IMR-90 (cell line): ENCODE data around the gene DCAF5. TPM values are rescaled to one million over a fixed set of nuclear protein-coding genes. Genes with fewer than 3 reads are reported as not detected.

Experiments
- ATAC-seq: fragments of 200-7000 bp; cut with Tn5 transposase; 2 replicates; pipeline ENCODE4 v1.9.1; 2020; ENCODE audit warnings: low read depth, mild to moderate bottlenecking, moderate library complexity
- BruUV-seq: library from RNA; stranded (reverse); fragments of 400-500 nt; replicated peaks from 2 replicates; lab custom pipeline; 2021; lab: Mats Ljungman, UMichigan
- CTCF ChIA-PET: fragments of 300-600 bp; formaldehyde crosslinking; extraction: SDS; loops from one replicate; lab custom pipeline; 2021; ENCODE audit warnings: antibody characterized with exemption; lab: Yijun Ruan, JAX
- POLR2A ChIA-PET: fragments of 300-600 bp; sonication (Branson Sonifier 250); formaldehyde crosslinking; loops from one replicate; lab custom pipeline; 2022; ENCODE audit warnings: antibody characterized with exemption; ENCODE audit not compliant: unreplicated experiment; lab: Charles Lee
- DNase-seq: peaks from one replicate; pipeline ENCODE4 v3.0.0; 2013
- H2AFZ ChIP-seq: replicated peaks from 2 replicates; pipeline ENCODE3; 2013; ENCODE audit warnings: low read length, mild to moderate bottlenecking; ENCODE audit not compliant: poor library complexity
- H2AK5ac ChIP-seq: 2 replicates; pipeline ENCODE4 v1.6.1; 2013; ENCODE audit warnings: low read depth, low read length, inconsistent platforms
- H2AK9ac ChIP-seq: replicated peaks from 2 replicates; pipeline ENCODE3; 2013; ENCODE audit warnings: mild to moderate bottlenecking, low read depth, low read length, moderate library complexity; ENCODE audit not compliant: poor library complexity
- H2BK120ac ChIP-seq: 2 replicates; pipeline ENCODE4 v1.6.1; 2013; ENCODE audit warnings: low read depth, low read length, inconsistent platforms
- H2BK15ac ChIP-seq: 3 replicates; pipeline ENCODE4 v1.6.1; 2013; ENCODE audit warnings: low read depth, low read length, inconsistent platforms
- H2BK20ac ChIP-seq: 2 replicates; pipeline ENCODE4 v1.6.1; 2013; ENCODE audit warnings: low read depth, mild to moderate bottlenecking, inconsistent platforms, low read length, moderate library complexity
- H2BK5ac ChIP-seq: 2 replicates; pipeline ENCODE4 v1.6.1; 2013; ENCODE audit warnings: mild to moderate bottlenecking, low read depth, low read length, inconsistent platforms; ENCODE audit not compliant: poor library complexity, severe bottlenecking
- H3K14ac ChIP-seq: replicated peaks from 2 replicates; pipeline ENCODE4 v1.6.1; 2013; ENCODE audit warnings: low read depth, low read length, inconsistent platforms
- H3K18ac ChIP-seq: 2 replicates; pipeline ENCODE4 v1.6.1; 2013; ENCODE audit warnings: low read depth, low read length, control low read depth
- H3K23ac ChIP-seq: 2 replicates; pipeline ENCODE4 v1.6.1; 2013; ENCODE audit warnings: low read depth, low read length, inconsistent platforms
- H3K27ac ChIP-seq: 2 replicates; pipeline ENCODE4 v1.5.1; 2013; ENCODE audit warnings: mild to moderate bottlenecking, control low read depth, low read length; ENCODE audit not compliant: insufficient read depth
- H3K27me3 ChIP-seq: 2 replicates; pipeline ENCODE4 v1.6.1; 2013; ENCODE audit warnings: low read length; ENCODE audit not compliant: control insufficient read depth, insufficient read depth
- H3K36me3 ChIP-seq: 2 replicates; pipeline ENCODE4 v1.6.1; 2013; ENCODE audit warnings: low read length, mixed read lengths; ENCODE audit not compliant: control insufficient read depth, insufficient read depth
- H3K4ac ChIP-seq: 2 replicates; pipeline ENCODE4 v1.6.1; 2013; ENCODE audit warnings: low read depth, low read length, inconsistent platforms
- H3K4me1 ChIP-seq: 2 replicates; pipeline ENCODE4 v1.6.1; 2013; ENCODE audit warnings: low read length, mixed read lengths; ENCODE audit not compliant: control insufficient read depth, insufficient read depth
- H3K4me2 ChIP-seq: 2 replicates; pipeline ENCODE4 v1.6.1; 2013; ENCODE audit warnings: low read depth, mild to moderate bottlenecking, control low read depth, low read length, moderate library complexity
- H3K4me3 ChIP-seq: 2 replicates; pipeline ENCODE4 v1.5.1; 2013; ENCODE audit warnings: low read depth, mild to moderate bottlenecking, control low read depth, low read length, moderate library complexity; ENCODE audit not compliant: insufficient read depth
- H3K56ac ChIP-seq: 2 replicates; pipeline ENCODE4 v1.6.1; 2013; ENCODE audit warnings: low read length, inconsistent platforms; ENCODE audit not compliant: insufficient read depth; ENCODE audit errors: extremely low read depth
- H3K79me1 ChIP-seq, 2 experiments: 2 replicates each; pipeline ENCODE4 v1.6.1; 2013; ENCODE audit warnings: low read length in 2 of 2, inconsistent platforms in 1 of 2, low read depth in 1 of 2
- H3K9ac ChIP-seq: 2 replicates; pipeline ENCODE4 v1.6.1; 2013; ENCODE audit warnings: low read depth, low read length, control low read depth
- H3K9me1 ChIP-seq: 2 replicates; pipeline ENCODE4 v1.6.1; 2013; ENCODE audit warnings: low read length, inconsistent platforms; ENCODE audit not compliant: insufficient read depth
- H3K9me3 ChIP-seq: 2 replicates; pipeline ENCODE4 v1.6.1; 2013; ENCODE audit warnings: low read length; ENCODE audit not compliant: control insufficient read depth, insufficient read depth
- H4K20me1 ChIP-seq: 2 replicates; pipeline ENCODE4 v1.6.1; 2013; ENCODE audit warnings: low read length, inconsistent platforms; ENCODE audit not compliant: insufficient read depth
- H4K5ac ChIP-seq: 2 replicates; pipeline ENCODE4 v1.6.1; 2013; ENCODE audit warnings: mild to moderate bottlenecking, low read depth, low read length, control low read depth
- H4K8ac ChIP-seq, 2 experiments: 2 replicates each; pipeline ENCODE4 v1.6.1; 2013; ENCODE audit warnings: low read depth in 2 of 2, low read length in 2 of 2, control low read depth in 1 of 2, inconsistent platforms in 1 of 2
- H4K91ac ChIP-seq: 2 replicates; pipeline ENCODE4 v1.6.1; 2013; ENCODE audit warnings: low read depth, low read length, inconsistent platforms; ENCODE audit not compliant: insufficient read depth
- BHLHE40 ChIP-seq: fragments of 150-350 bp; IDR thresholded peaks from 2 replicates; pipeline ENCODE4 v1.6.1; 2016; ENCODE audit warnings: mild to moderate bottlenecking, low read depth, low read length
- CEBPB ChIP-seq: IDR thresholded peaks from 2 replicates; pipeline ENCODE4 v1.6.1; 2012; ENCODE audit warnings: low read depth, low read length, improper control_type of control experiment
- CHD1 ChIP-seq: IDR thresholded peaks from 2 replicates; pipeline ENCODE4 v1.6.1; 2012; ENCODE audit warnings: low read depth, low read length, improper control_type of control experiment
- CTCF ChIP-seq: conservative IDR thresholded peaks from 2 replicates; pipeline ENCODE4 v1.5.1; 2012; ENCODE audit warnings: mild to moderate bottlenecking, low read depth, low read length, improper control_type of control experiment
- ELK1 ChIP-seq: fragments of 150-350 bp; IDR thresholded peaks from 2 replicates; pipeline ENCODE4 v1.6.1; 2016; ENCODE audit warnings: low read depth, mild to moderate bottlenecking, low read length, moderate library complexity, borderline replicate concordance
- FOS ChIP-seq: fragments of 150-350 bp; IDR thresholded peaks from 2 replicates; pipeline ENCODE4 v1.6.1; 2016; ENCODE audit warnings: low read depth, low read length
- MAFK ChIP-seq: IDR thresholded peaks from 2 replicates; pipeline ENCODE4 v1.6.1; 2012; ENCODE audit warnings: low read depth, low read length, improper control_type of control experiment
- MAZ ChIP-seq: IDR thresholded peaks from 2 replicates; pipeline ENCODE4 v1.6.1; 2012; ENCODE audit warnings: low read depth, mild to moderate bottlenecking, low read length, improper control_type of control experiment, moderate library complexity, borderline replicate concordance
- MXI1 ChIP-seq: IDR thresholded peaks from 2 replicates; pipeline ENCODE4 v1.6.1; 2012; ENCODE audit warnings: low read depth, mild to moderate bottlenecking, low read length, moderate library complexity, borderline replicate concordance
- NFE2L2 ChIP-seq: fragments of 150-350 bp; IDR thresholded peaks from 2 replicates; pipeline ENCODE4 v1.6.1; 2016; ENCODE audit warnings: low read depth, mild to moderate bottlenecking, low read length
- POLR2A ChIP-seq: IDR thresholded peaks from 2 replicates; pipeline ENCODE4 v1.6.1; 2012; ENCODE audit warnings: mild to moderate bottlenecking, low read depth, low read length
- RAD21 ChIP-seq: IDR thresholded peaks from 2 replicates; pipeline ENCODE4 v1.6.1; 2012; ENCODE audit warnings: low read length, improper control_type of control experiment
- RCOR1 ChIP-seq: IDR thresholded peaks from 2 replicates; pipeline ENCODE4 v1.6.1; 2012; ENCODE audit warnings: mild to moderate bottlenecking, low read length, improper control_type of control experiment; ENCODE audit not compliant: insufficient replicate concordance
- RFX5 ChIP-seq: IDR thresholded peaks from 2 replicates; pipeline ENCODE4 v1.8.0; 2012; ENCODE audit warnings: low read depth, mild to moderate bottlenecking, low read length, moderate library complexity
- SMC3 ChIP-seq: fragments of 150-350 bp; IDR thresholded peaks from 2 replicates; pipeline ENCODE4 v1.6.1; 2016; ENCODE audit warnings: low read depth, mild to moderate bottlenecking, antibody characterized with exemption, low read length, moderate library complexity
- USF2 ChIP-seq: fragments of 150-350 bp; IDR thresholded peaks from 2 replicates; pipeline ENCODE4 v1.6.1; 2017; ENCODE audit warnings: mild to moderate bottlenecking, antibody characterized with exemption, low read length, low read depth
- WGBS, 2 experiments: methylation state at CpG; one replicate each; pipeline versions ENCODE4 v1.1.5 to v1.1.7; 2013; ENCODE audit warnings: missing lambda C conversion rate in 2 of 2; ENCODE audit not compliant: insufficient read length in 1 of 2; ENCODE audit errors: extremely low coverage in 2 of 2; 5-methylcytosine and 5-hydroxymethylcytosine counted together
- dilution Hi-C: fragments of 300-500 bp; cut with HindIII; formaldehyde crosslinking; loops from one replicate; pipeline ENCODE4 v1.14.3; 2018; ENCODE audit warnings: low sequenced_read_pairs; ENCODE audit not compliant: unreplicated experiment
- in situ Hi-C: fragments of 300-500 bp; cut with MboI; formaldehyde crosslinking; loops from 3 replicates; pipeline ENCODE4 v1.14.3; 2019; ENCODE audit warnings: low sequenced_read_pairs, inconsistent platforms, mixed read lengths
- intact Hi-C: fragments of 100-400 bp; cut with micrococcal nuclease; formaldehyde crosslinking; loops from 2 replicates; pipeline ENCODE4 v1.10.0; 2022
- polyA plus RNA-seq, 3 experiments: library from polyadenylated mRNA; depleted of rRNA; stranded (reverse); fragments of >200 nt; gene quantifications; 2 replicates each; pipeline ENCODE4 v1.2.3, GENCODE V29; 2012; ENCODE audit warnings: low replicate concordance in 1 of 3
- total RNA-seq: library from RNA; depleted of rRNA; stranded (reverse); fragments of >200 nt; gene quantifications from 2 replicates; pipeline ENCODE4 v1.2.3, GENCODE V29; 2012

The DCAF5 gene
- total and polyA plus RNA-seq, 2 of the 4 experiments (the other 2 are of a cell fraction), result 17.6 to 30.4 TPM

- Histone ChIP-seq H2BK5ac (no peak overlapping the region), H2BK20ac (peak overlapping the region; percentile 58; the same call in 1 of the 2 replicates), H4K8ac (peak overlapping the region in 1 of 2 experiments; percentile 76; a peak in 1 of 4 replicates), H3K9me3 (no peaks in the 10 kb centered on the region), H2AK9ac (peak overlapping the region; percentile 29), H3K4me3 (no peak overlapping the region), H3K9me1 (peaks cover 19% of the 10 kb centered on the region), H4K5ac (no peak overlapping the region), H2AK5ac (peak overlapping the region; percentile 65), H3K27ac (no peak overlapping the region), H4K20me1 (no peaks in the 10 kb centered on the region), H3K4me2 (no peak overlapping the region), H2AFZ (no peak overlapping the region), H2BK120ac (peak overlapping the region; percentile 84), H3K56ac (no peak overlapping the region), H3K4me1 (peaks cover 20% of the 10 kb centered on the region), H3K79me1 (peaks cover 0 to 14% of the 10 kb centered on the region in 2 experiments; a peak in 2 of 4 replicates), H4K91ac (0 out of 2 replicates have a peak overlapping the region, but pooled peaks have one; percentile 15), H2BK15ac (peak overlapping the region; percentile 90; the same call in 1 of the 3 replicates), H3K18ac (no peak overlapping the region), H3K27me3 (no peaks in the 10 kb centered on the region), H3K14ac (0 out of 2 replicates have a peak overlapping the region, but pooled peaks have one; percentile 34), H3K23ac (no peak overlapping the region), H3K9ac (no peak overlapping the region), H3K4ac (peak overlapping the region; percentile 85), H3K36me3 (no peaks in the 10 kb centered on the region)
- intact Hi-C loops, result no loop called here
- DNase-seq, result no peak
- CTCF ChIA-PET, result no interaction called here
- in situ Hi-C loops, result no loop called here
- ATAC-seq, result no peak
- dilution Hi-C loops, result no loop called here
- TF ChIP-seq USF2 (no peak), BHLHE40 (no peak), CTCF (no peak), CEBPB (no peak), SMC3 (no peak), MAZ (no peak), MXI1 (no peak), POLR2A (no peak), RAD21 (no peak), RCOR1 (no peak), NFE2L2 (no peak), CHD1 (no peak), ELK1 (no peak), RFX5 (no peak), FOS (no peak), MAFK (no peak)
- POLR2A ChIA-PET, result no interaction called here
- WGBS, 2 experiments, result 80% methylated on average over 2 of the region's 5 CpGs; no CpG with 5 or more reads in 1 of the 2 experiments
- no TSS peak for BruUV-seq
These were observed 146.6 kb downstream of the DCAF5 start for GRCh38 chr14:69006346-69006745.
